ENCODE results near the gene GJB1.
"Not testable (repeated sequence)": the region's sequence is repeated elsewhere in the genome, so short reads cannot be mapped to it uniquely, and the experiment has no call there.

The GJB1 gene

DNA sequence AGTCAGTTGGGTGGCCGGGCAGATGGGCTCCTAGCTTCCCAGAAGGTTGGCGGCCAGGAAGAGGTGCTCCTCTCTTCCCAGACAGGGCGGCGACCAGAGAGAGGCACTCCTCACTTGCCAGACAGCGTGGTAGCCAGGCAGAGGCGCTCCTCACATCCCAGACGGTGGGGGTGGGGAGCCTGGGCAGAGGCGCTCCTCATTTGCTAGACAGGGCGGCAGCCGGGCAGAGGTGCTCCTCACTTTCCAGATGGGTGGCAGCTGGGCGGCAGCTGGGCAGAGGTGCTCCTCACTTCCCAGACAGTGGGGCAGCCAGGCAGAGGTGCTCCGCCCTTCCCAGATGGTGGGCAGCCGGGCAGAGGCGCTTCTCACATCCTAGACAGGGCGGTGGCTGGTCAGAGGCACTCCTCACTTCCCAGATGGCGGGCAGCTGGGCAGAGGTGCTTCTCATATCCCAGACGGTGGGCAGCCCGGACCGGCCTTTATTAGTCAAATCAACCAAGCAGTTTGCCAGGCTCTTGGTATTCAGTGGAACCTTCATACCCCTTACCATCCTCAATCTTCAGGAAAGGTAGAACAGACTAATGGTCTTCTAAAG lies 46.9 kb downstream of the GJB1 start:
- Histone ChIP-seq H3K4me1 (ENCODE audit: insufficient read depth, low read length, severe bottlenecking) (no peaks in the 10 kb centered on the region), H3F3A (ENCODE audit: insufficient read depth, low read length) (no peaks in the 10 kb centered on the region), H2AFZ (ENCODE audit: low read length) (no peak overlapping the region), H3K9me3 (ENCODE audit: low read length) (no peaks in the 10 kb centered on the region), H3K36me3 (ENCODE audit: insufficient read depth, low read length) (no peaks in the 10 kb centered on the region), H3K27ac (ENCODE audit: low read depth, low read length, poor library complexity, severe bottlenecking) (no peak overlapping the region), H4K20me1 (ENCODE audit: insufficient read depth, low read length) (no peaks in the 10 kb centered on the region), H3K4me3 (ENCODE audit: low read depth, low read length, poor library complexity, severe bottlenecking) (no peak overlapping the region), H3K27me3 (ENCODE audit: insufficient read depth, low read length) (no peaks in the 10 kb centered on the region), H3K4me2 (ENCODE audit: low read length) (no peak overlapping the region), H3K79me2 (ENCODE audit: insufficient read depth, low read length) (no peaks in the 10 kb centered on the region), H3K9me2 (ENCODE audit: low read depth, low read length) (no peaks in the 10 kb centered on the region), H3K9ac (ENCODE audit: low read length) (no peak overlapping the region)
- TF ChIP-seq, protein P1, sequence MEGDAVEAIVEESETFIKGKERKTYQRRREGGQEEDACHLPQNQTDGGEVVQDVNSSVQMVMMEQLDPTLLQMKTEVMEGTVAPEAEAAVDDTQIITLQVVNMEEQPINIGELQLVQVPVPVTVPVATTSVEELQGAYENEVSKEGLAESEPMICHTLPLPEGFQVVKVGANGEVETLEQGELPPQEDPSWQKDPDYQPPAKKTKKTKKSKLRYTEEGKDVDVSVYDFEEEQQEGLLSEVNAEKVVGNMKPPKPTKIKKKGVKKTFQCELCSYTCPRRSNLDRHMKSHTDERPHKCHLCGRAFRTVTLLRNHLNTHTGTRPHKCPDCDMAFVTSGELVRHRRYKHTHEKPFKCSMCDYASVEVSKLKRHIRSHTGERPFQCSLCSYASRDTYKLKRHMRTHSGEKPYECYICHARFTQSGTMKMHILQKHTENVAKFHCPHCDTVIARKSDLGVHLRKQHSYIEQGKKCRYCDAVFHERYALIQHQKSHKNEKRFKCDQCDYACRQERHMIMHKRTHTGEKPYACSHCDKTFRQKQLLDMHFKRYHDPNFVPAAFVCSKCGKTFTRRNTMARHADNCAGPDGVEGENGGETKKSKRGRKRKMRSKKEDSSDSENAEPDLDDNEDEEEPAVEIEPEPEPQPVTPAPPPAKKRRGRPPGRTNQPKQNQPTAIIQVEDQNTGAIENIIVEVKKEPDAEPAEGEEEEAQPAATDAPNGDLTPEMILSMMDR (IDR thresholded peaks at IDR 0.05; ENCODE audit: low read length) = no peak

DNA sequence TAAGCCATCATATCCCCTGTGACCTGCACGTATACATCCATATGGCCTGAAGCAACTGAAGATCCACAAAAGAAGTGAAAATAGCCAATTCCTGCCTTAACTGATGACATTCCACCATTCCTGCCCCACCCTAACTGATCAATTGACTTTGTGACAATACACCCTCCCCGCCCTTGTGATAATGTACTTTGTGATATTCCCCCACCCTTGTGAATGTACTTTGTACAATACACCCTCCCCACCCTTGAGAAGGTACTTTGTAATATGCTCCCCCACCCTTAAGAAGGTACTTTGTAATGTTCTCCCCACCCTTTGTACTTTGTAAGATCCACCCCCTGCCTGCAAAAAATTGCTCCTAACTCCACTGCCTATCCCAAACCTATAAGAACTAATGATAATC lies 49.3 kb downstream of the GJB1 start:
- H3K27ac ChIP-seq (ENCODE audit: low read depth, low read length, poor library complexity, severe bottlenecking); H3K4me2 ChIP-seq (ENCODE audit: low read length); H3K36me3 ChIP-seq (ENCODE audit: insufficient read depth, low read length); H3K9me3 ChIP-seq (ENCODE audit: low read length); H3K4me3 ChIP-seq (ENCODE audit: low read depth, low read length, poor library complexity, severe bottlenecking); H3K9me2 ChIP-seq (ENCODE audit: low read depth, low read length); H3K79me2 ChIP-seq (ENCODE audit: insufficient read depth, low read length); H3K4me1 ChIP-seq (ENCODE audit: insufficient read depth, low read length, severe bottlenecking); H3K9ac ChIP-seq (ENCODE audit: low read length); H3F3A ChIP-seq (ENCODE audit: insufficient read depth, low read length); H4K20me1 ChIP-seq (ENCODE audit: insufficient read depth, low read length); H3K27me3 ChIP-seq (ENCODE audit: insufficient read depth, low read length); H2AFZ ChIP-seq (ENCODE audit: low read length): not testable (repeated sequence)
